Measurements from ENCODE around the gene UBL4B. TPM values are rescaled to one million over a fixed set of nuclear protein-coding genes. Genes with fewer than 3 reads are reported as not detected.
A peak's percentile ranks its signal among the peaks of the same experiment; 100 is the strongest.

UBL4B gene
- total RNA-seq, 1 experiment from 2014 or later = not detected

GRCh38 chr1:110083061-110083865, 29.0 kb upstream of the UBL4B start:
- Histone ChIP-seq H3K23me2 (ENCODE audit: insufficient read length, low read depth, low read length, poor library complexity, severe bottlenecking) (peaks cover 10% of the 10 kb centered on the region), H3K14ac (ENCODE audit: insufficient read depth, low read length) (no peak overlapping the region), H3K79me2 (ENCODE audit: insufficient read depth, low read length) (no peaks in the 10 kb centered on the region), H2BK120ac (ENCODE audit: low read depth, low read length, poor library complexity, severe bottlenecking) (no peak overlapping the region), H4K20me1 (ENCODE audit: control insufficient read depth, insufficient read depth, insufficient read length) (no peaks in the 10 kb centered on the region), H2AFZ (ENCODE audit: low read length) (no peak overlapping the region), H3K56ac (ENCODE audit: insufficient read length, low read depth, low read length) (no peak overlapping the region), H3K4me2 (ENCODE audit: insufficient read depth, insufficient read length, low read length) (peak overlapping the region; percentile 58), H3K4me1 (ENCODE audit: insufficient read depth, low read length) (0 out of 2 replicates have a peak, but pooled peaks cover 3% of the 10 kb centered on the region), H4K8ac (replicated peaks; ENCODE audit: insufficient read length, low read depth, low read length) (no peak overlapping the region), H3T11ph (ENCODE audit: low read length) (no peak overlapping the region), H2BK5ac (ENCODE audit: insufficient read length, low read length) (no peak overlapping the region), H3K79me1 (ENCODE audit: insufficient read depth, low read depth, low read length, poor library complexity, severe bottlenecking) (no peaks in the 10 kb centered on the region), H2BK12ac (ENCODE audit: insufficient read length, low read depth, low read length) (no peak overlapping the region), H3K9me3 (ENCODE audit: control insufficient read depth, low read depth, low read length) (no peaks in the 10 kb centered on the region), H3K4ac (ENCODE audit: low read depth, low read length) (no peak overlapping the region), H4K91ac (ENCODE audit: insufficient read length, low read depth, low read length) (no peak overlapping the region), H2BK15ac (ENCODE audit: low read depth, low read length) (no peak overlapping the region), H4K5ac (ENCODE audit: insufficient read length, low read depth, low read length) (no peak overlapping the region), H3K9ac (ENCODE audit: extremely low read depth, insufficient read length, low read length) (no peak overlapping the region), H3K27ac (ENCODE audit: insufficient read length, low read depth, low read length) (no peak overlapping the region), H3K27me3 (ENCODE audit: insufficient read depth, low read length) (peaks cover 55% of the 10 kb centered on the region), H2AK5ac (ENCODE audit: insufficient read length, low read length) (no peak overlapping the region), H3K23ac (ENCODE audit: insufficient read length, low read depth, low read length) (no peak overlapping the region), H2BK20ac (ENCODE audit: low read depth, low read length, poor library complexity, severe bottlenecking) (no peak overlapping the region), H3K18ac (ENCODE audit: insufficient read length, low read depth, low read length) (no peak overlapping the region)
- TF ChIP-seq CTCF (conservative IDR thresholded peaks at IDR 0.05) = no peak
- DNase-seq = no peak
- WGBS (ENCODE audit: extremely low coverage, insufficient read length, low lambda C conversion rate) = no CpG with 5 or more reads among the region's 15 CpGs
- H3K36me3 Mint-ChIP-seq (ENCODE audit: insufficient read depth in 1 of 3, low read depth in 3 of 3) = no peaks in the 10 kb centered on the region
- peaks cover 98% of the 10 kb centered on the region for H3K27me3 Mint-ChIP-seq (ENCODE audit: low read depth)
- H3K4me1 Mint-ChIP-seq = peaks cover 13 to 34% of the 10 kb centered on the region in 2 experiments
- H3K4me3 Mint-ChIP-seq = peak overlapping the region; percentile 24 to 79
- no peaks in the 10 kb centered on the region; a peak in 1 of 5 replicates for H3K9me3 Mint-ChIP-seq
- H3K27ac Mint-ChIP-seq = no peak overlapping the region
